Smooth muscle cell (in vitro differentiated cells): ENCODE measurements around the gene PIK3R5. TPM values are rescaled to one million over a fixed set of nuclear protein-coding genes. Genes with fewer than 3 reads are reported as not detected.

Experiments used
- DNase-seq: peaks from one replicate; lab custom pipeline; 2025; ENCODE audit not compliant: unreplicated experiment; lab: John Stamatoyannopoulos, UW
- H2AFZ ChIP-seq: fragments of 200-600 bp; sonication (generic); 2 replicates; pipeline ENCODE4 v1.6.0; 2016; ENCODE audit warnings: antibody characterized with exemption, low read depth, mild to moderate bottlenecking
- H3F3A ChIP-seq: fragments of 200-600 bp; sonication (generic); 2 replicates; pipeline ENCODE4 v1.6.0; 2017; ENCODE audit warnings: antibody characterized with exemption, low read depth
- H3K27ac ChIP-seq: fragments of 200-600 bp; sonication (generic); 2 replicates; pipeline ENCODE4 v1.5.1; 2016; ENCODE audit warnings: low read depth, mild to moderate bottlenecking
- H3K27me3 ChIP-seq: fragments of 200-600 bp; sonication (generic); 2 replicates; pipeline ENCODE4 v1.6.1; 2016; ENCODE audit warnings: low read depth, mild to moderate bottlenecking
- H3K36me3 ChIP-seq: fragments of 200-600 bp; sonication (generic); 2 replicates; pipeline ENCODE4 v1.5.1; 2016; ENCODE audit warnings: low read depth
- H3K4me1 ChIP-seq: fragments of 200-600 bp; sonication (generic); 2 replicates; pipeline ENCODE4 v1.5.1; 2016; ENCODE audit warnings: low read depth
- H3K4me2 ChIP-seq: fragments of 200-600 bp; sonication (generic); 2 replicates; pipeline ENCODE4 v1.6.0; 2016; ENCODE audit warnings: mild to moderate bottlenecking
- H3K4me3 ChIP-seq: fragments of 200-600 bp; sonication (generic); 2 replicates; pipeline ENCODE4 v1.5.1; 2016; ENCODE audit warnings: mild to moderate bottlenecking
- H3K79me2 ChIP-seq: fragments of 200-600 bp; sonication (generic); 2 replicates; pipeline ENCODE4 v1.6.0; 2016; ENCODE audit warnings: low read depth, mild to moderate bottlenecking
- H3K9ac ChIP-seq: fragments of 200-600 bp; sonication (generic); 2 replicates; pipeline ENCODE4 v1.6.0; 2016; ENCODE audit warnings: low read depth
- H3K9me3 ChIP-seq: fragments of 200-600 bp; sonication (generic); replicated peaks from 2 replicates; pipeline ENCODE4 v1.5.1; 2016; ENCODE audit warnings: low read depth
- H4K20me1 ChIP-seq: fragments of 200-600 bp; sonication (generic); 2 replicates; pipeline ENCODE4 v1.6.0; 2016; ENCODE audit warnings: low read depth
- CTCF ChIP-seq: fragments of 200-600 bp; sonication (generic); IDR thresholded peaks from 2 replicates; pipeline ENCODE4 v1.5.1; 2017; ENCODE audit warnings: borderline replicate concordance, mild to moderate bottlenecking, antibody characterized with exemption; ENCODE audit not compliant: insufficient read depth, poor library complexity, severe bottlenecking
- WGBS: methylation state at CpG from one replicate; pipeline ENCODE4 v1.1.7; 2016; ENCODE audit warnings: low lambda C conversion rate; 5-methylcytosine and 5-hydroxymethylcytosine counted together
- polyA plus RNA-seq: library from polyadenylated mRNA; unstranded; fragments of >200 nt; fragmentation: Nextera tagmentation; extraction: Ambion mirVana; gene quantifications from 2 replicates; pipeline ENCODE4 v1.2.1, GENCODE V29; 2016
- total RNA-seq: library from RNA; depleted of rRNA; stranded (reverse); fragments of >200 nt; gene quantifications from 2 replicates; pipeline ENCODE4 v1.2.3, GENCODE V29; 2014

The PIK3R5 gene
- total and polyA plus RNA-seq, 2 experiments from 2014 or later, result not detected

- H3K4me2 ChIP-seq, result no peak overlapping the region
- 79% methylated on average over 1 of the region's 1 CpG for WGBS
- no peaks in the 10 kb centered on the region for H3K79me2 ChIP-seq
- no peak for TF ChIP-seq CTCF
- no peaks in the 10 kb centered on the region for H4K20me1 ChIP-seq
- H3K9me3 ChIP-seq, result no peaks in the 10 kb centered on the region
- peaks cover 4% of the 10 kb centered on the region for H3K27me3 ChIP-seq
- no peaks in the 10 kb centered on the region for H3K36me3 ChIP-seq
- H2AFZ ChIP-seq, result no peak overlapping the region
- no peaks in the 10 kb centered on the region for H3F3A ChIP-seq
- DNase-seq, result no peak
- no peak overlapping the region for H3K27ac ChIP-seq
- H3K4me3 ChIP-seq, result no peak overlapping the region
- no peak overlapping the region for H3K9ac ChIP-seq
- no peaks in the 10 kb centered on the region for H3K4me1 ChIP-seq
Measured at GRCh38 chr17:8952191-8952590, 13.3 kb downstream of the PIK3R5 start.

GRCh38 chr17:8951206-8951605, 14.3 kb downstream of the PIK3R5 start:
- H3K4me3 ChIP-seq, result no peak overlapping the region
- no peaks in the 10 kb centered on the region for H3K79me2 ChIP-seq
- H3F3A ChIP-seq, result no peaks in the 10 kb centered on the region
- H3K27me3 ChIP-seq, result peaks cover 4% of the 10 kb centered on the region
- H3K4me2 ChIP-seq, result no peak overlapping the region
- 89% methylated on average over 4 of the region's 4 CpGs for WGBS
- DNase-seq, result no peak
- H3K27ac ChIP-seq, result no peak overlapping the region
- H3K9me3 ChIP-seq, result no peaks in the 10 kb centered on the region
- H3K36me3 ChIP-seq, result no peaks in the 10 kb centered on the region
- H2AFZ ChIP-seq, result no peak overlapping the region
- H4K20me1 ChIP-seq, result no peaks in the 10 kb centered on the region
- H3K4me1 ChIP-seq, result no peaks in the 10 kb centered on the region
- no peak for TF ChIP-seq CTCF
- H3K9ac ChIP-seq, result no peak overlapping the region

GRCh38 chr17:8949061-8949661, 16.3 kb downstream of the PIK3R5 start:
- DNase-seq, result no peak
- WGBS, result 88% methylated on average over 9 of the region's 9 CpGs
- Histone ChIP-seq H4K20me1 (no peaks in the 10 kb centered on the region), H3K27ac (no peak overlapping the region), H3K9me3 (no peaks in the 10 kb centered on the region), H3K9ac (no peak overlapping the region), H3K36me3 (no peaks in the 10 kb centered on the region), H2AFZ (no peak overlapping the region), H3K4me3 (no peak overlapping the region), H3K27me3 (no peaks in the 10 kb centered on the region), H3F3A (no peaks in the 10 kb centered on the region), H3K79me2 (no peaks in the 10 kb centered on the region), H3K4me2 (no peak overlapping the region), H3K4me1 (no peaks in the 10 kb centered on the region)
- TF ChIP-seq CTCF, result no peak

GRCh38 chr17:8948462-8948861, 17.0 kb downstream of the PIK3R5 start:
- H2AFZ ChIP-seq, result no peak overlapping the region

More at GRCh38 chr17:8948462-8948861, 17.0 kb downstream of the PIK3R5 start:
- no peaks in the 10 kb centered on the region for H3K9me3 ChIP-seq
- no peak for TF ChIP-seq CTCF
- no peaks in the 10 kb centered on the region for H3K4me1 ChIP-seq
- WGBS, result 95% methylated on average over 7 of the region's 7 CpGs
- no peak for DNase-seq
- no peak overlapping the region for H3K4me3 ChIP-seq
- no peak overlapping the region for H3K4me2 ChIP-seq
- H3K36me3 ChIP-seq, result no peaks in the 10 kb centered on the region
- H3F3A ChIP-seq, result no peaks in the 10 kb centered on the region
- H3K79me2 ChIP-seq, result no peaks in the 10 kb centered on the region
- H4K20me1 ChIP-seq, result no peaks in the 10 kb centered on the region
- no peak overlapping the region for H3K9ac ChIP-seq
- no peaks in the 10 kb centered on the region for H3K27me3 ChIP-seq
- H3K27ac ChIP-seq, result no peak overlapping the region
